OCI-LY1 (cell line): ENCODE results near the gene TMEM200A.

Experiments
- EZH2 ChIP-seq: fragments of 200-600 bp; sonication (generic), shearing (Covaris generic); IDR thresholded peaks from 2 replicates; pipeline ENCODE4 v1.8.0; 2017; ENCODE audit warnings: borderline replicate concordance, mixed run types, mild to moderate bottlenecking, antibody characterized with exemption, low read length, moderate library complexity, mixed read lengths
- TF ChIP-seq, protein P1 (sequence below): fragments of 200-600 bp; sonication (generic), shearing (Covaris generic); IDR thresholded peaks from 2 replicates; pipeline ENCODE4 v1.5.1; 2017; ENCODE audit warnings: mild to moderate bottlenecking, antibody characterized with exemption, low read length, moderate library complexity, mixed read lengths

DNA sequence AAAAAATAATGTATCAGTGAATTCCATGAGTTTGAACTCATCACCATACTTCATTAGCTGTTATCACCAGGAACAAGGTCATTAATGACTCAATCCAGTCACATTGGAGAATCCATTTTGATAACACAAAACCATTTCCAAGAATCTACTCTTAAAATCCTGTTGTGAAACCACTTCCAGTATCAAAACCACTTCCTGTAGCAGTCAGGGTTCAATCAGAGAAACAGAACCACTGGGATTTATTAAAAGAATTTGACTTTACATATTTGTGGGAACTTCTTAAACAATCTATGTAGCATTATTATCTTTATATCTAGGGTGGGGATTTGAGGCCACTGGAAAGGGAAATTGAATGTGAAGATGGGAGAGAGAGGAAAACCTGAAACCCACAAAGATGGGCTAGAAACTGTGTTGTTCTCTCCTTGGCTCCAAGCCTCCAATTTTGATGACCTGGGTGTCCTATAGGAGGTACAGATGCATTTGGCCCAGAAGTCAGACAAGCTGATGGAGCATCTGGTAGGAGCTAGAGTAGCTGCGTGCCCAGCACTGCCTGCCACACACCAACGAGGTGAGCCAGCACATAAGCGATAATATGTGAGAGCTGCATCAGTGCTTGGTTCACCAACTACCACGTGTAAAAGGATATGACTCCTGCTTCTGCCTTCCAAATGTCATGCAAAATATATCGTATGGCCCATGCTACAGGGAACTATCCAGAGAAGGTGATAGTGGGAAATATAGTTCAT, 117.0 kb downstream of the TMEM200A start:
- TF ChIP-seq, protein P1, sequence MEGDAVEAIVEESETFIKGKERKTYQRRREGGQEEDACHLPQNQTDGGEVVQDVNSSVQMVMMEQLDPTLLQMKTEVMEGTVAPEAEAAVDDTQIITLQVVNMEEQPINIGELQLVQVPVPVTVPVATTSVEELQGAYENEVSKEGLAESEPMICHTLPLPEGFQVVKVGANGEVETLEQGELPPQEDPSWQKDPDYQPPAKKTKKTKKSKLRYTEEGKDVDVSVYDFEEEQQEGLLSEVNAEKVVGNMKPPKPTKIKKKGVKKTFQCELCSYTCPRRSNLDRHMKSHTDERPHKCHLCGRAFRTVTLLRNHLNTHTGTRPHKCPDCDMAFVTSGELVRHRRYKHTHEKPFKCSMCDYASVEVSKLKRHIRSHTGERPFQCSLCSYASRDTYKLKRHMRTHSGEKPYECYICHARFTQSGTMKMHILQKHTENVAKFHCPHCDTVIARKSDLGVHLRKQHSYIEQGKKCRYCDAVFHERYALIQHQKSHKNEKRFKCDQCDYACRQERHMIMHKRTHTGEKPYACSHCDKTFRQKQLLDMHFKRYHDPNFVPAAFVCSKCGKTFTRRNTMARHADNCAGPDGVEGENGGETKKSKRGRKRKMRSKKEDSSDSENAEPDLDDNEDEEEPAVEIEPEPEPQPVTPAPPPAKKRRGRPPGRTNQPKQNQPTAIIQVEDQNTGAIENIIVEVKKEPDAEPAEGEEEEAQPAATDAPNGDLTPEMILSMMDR, result no peak
- no peak for TF ChIP-seq EZH2
